ENCODE measurements around the gene CTXN1. TPM values are rescaled to one million over a fixed set of nuclear protein-coding genes. Genes with fewer than 3 reads are reported as not detected.

CTXN1 gene
- total and polyA plus RNA-seq, 2 donors (not counting 3 experiments of a cell fraction or from before 2014, with no cell fraction given), result 16.0 to 27.6 TPM

- Histone ChIP-seq H3K4me3 (replicated peaks in 1 of 3; ENCODE audit: insufficient read depth in 1 of 3, low read depth in 1 of 3, low read length in 3 of 3) (no peak overlapping the region), H3K79me2 (ENCODE audit: control insufficient read depth, insufficient read depth, low read length) (peaks cover 22% of the 10 kb centered on the region), H4K20me1 (replicated peaks; ENCODE audit: control insufficient read depth, extremely low read depth, insufficient read depth, low read length) (no peaks in the 10 kb centered on the region), H3K9me1 (replicated peaks; ENCODE audit: control insufficient read depth, extremely low read depth, insufficient read depth, low read length) (no peaks in the 10 kb centered on the region), H3K9me3 (replicated peaks; ENCODE audit: control insufficient read depth, insufficient read depth, low read length) (no peaks in the 10 kb centered on the region), H3K4me1 (ENCODE audit: control insufficient read depth, extremely low read depth, insufficient read depth, low read length) (peaks cover 9% of the 10 kb centered on the region), H3K27ac (ENCODE audit: insufficient read depth, low read depth, low read length) (no peak overlapping the region), H2AFZ (ENCODE audit: low read depth, low read length) (no peak overlapping the region), H3K27me3 (ENCODE audit: control insufficient read depth in 2 of 2, insufficient read depth in 2 of 2, low read length in 2 of 2) (no peaks in the 10 kb centered on the region), H3K4me2 (ENCODE audit: insufficient read depth, low read length) (no peak overlapping the region), H3K9ac (replicated peaks; ENCODE audit: extremely low read depth, insufficient read depth, low read length) (no peak overlapping the region), H3K36me3 (ENCODE audit: control insufficient read depth in 2 of 2, extremely low read depth in 1 of 2, insufficient read depth in 2 of 2, low read length in 2 of 2) (peaks cover 3 to 16% of the 10 kb centered on the region in 2 experiments)
- POLR2A ChIA-PET, result no interaction called here
- DNase-seq (ENCODE audit: low read depth, low spot score) (no peak), FAIRE-seq (no peak)
- TF ChIP-seq FOS (IDR thresholded peaks at IDR 0.05; ENCODE audit: borderline replicate concordance, insufficient read depth, low read length), result no peak
- no peak for TF ChIP-seq MAX (IDR thresholded peaks at IDR 0.05; ENCODE audit: insufficient read depth, insufficient read length)
- CTCF ChIA-PET, result interaction anchor here (0.9 kb wide), 1 partner anchor 12 kb away, joined by 3 read pairs; no protein-coding TSS in a partner anchor
- BruUV-seq (replicated peaks), result no TSS peak
- intact Hi-C loops (cut with micrococcal nuclease), result no loop called here
- dilution Hi-C loops (cut with MboI; ENCODE audit: extremely low pct_ligation_motif_present, low sequenced_read_pairs), result no loop called here
Observed at GRCh38 chr19:7940841-7941240, 14.9 kb upstream of the CTXN1 start.

GRCh38 chr19:7934766-7935165 is 8.8 kb upstream of the CTXN1 start:
- no peaks in the 10 kb centered on the region for H4K20me1 ChIP-seq (replicated peaks; ENCODE audit: control insufficient read depth, extremely low read depth, insufficient read depth, low read length)
- no peak overlapping the region for H3K4me3 ChIP-seq (replicated peaks in 1 of 3; ENCODE audit: insufficient read depth in 1 of 3, low read depth in 1 of 3, low read length in 3 of 3)
- no peak for TF ChIP-seq MYC (IDR thresholded peaks at IDR 0.05; ENCODE audit: low read depth, low read length)
- no peak for TF ChIP-seq JUN (IDR thresholded peaks at IDR 0.05; ENCODE audit: borderline replicate concordance, insufficient read depth, insufficient read length, low read depth)
- FAIRE-seq (no peak), DNase-seq (ENCODE audit: low read depth, low spot score) (no peak)
- H3K27ac ChIP-seq (ENCODE audit: insufficient read depth, low read depth, low read length), result no peak overlapping the region
- H3K9me3 ChIP-seq (replicated peaks; ENCODE audit: control insufficient read depth, insufficient read depth, low read length), result no peaks in the 10 kb centered on the region
- no peak overlapping the region for H3K9ac ChIP-seq (replicated peaks; ENCODE audit: extremely low read depth, insufficient read depth, low read length)
- peaks cover 10 to 58% of the 10 kb centered on the region in 2 experiments for H3K36me3 ChIP-seq (ENCODE audit: control insufficient read depth in 2 of 2, extremely low read depth in 1 of 2, insufficient read depth in 2 of 2, low read length in 2 of 2)
- dilution Hi-C loops (cut with MboI; ENCODE audit: extremely low pct_ligation_motif_present, low sequenced_read_pairs), result no loop called here
- ChIA-PET POLR2A (no interaction called here), CTCF (interaction anchor here (0.7 kb wide), 1 partner anchor 571 kb away, joined by 4 read pairs; no protein-coding TSS in a partner anchor)
- BruUV-seq (replicated peaks), result no TSS peak
- intact Hi-C loops (cut with micrococcal nuclease), result no loop called here
- no peaks in the 10 kb centered on the region for H3K9me1 ChIP-seq (replicated peaks; ENCODE audit: control insufficient read depth, extremely low read depth, insufficient read depth, low read length)
- H3K4me2 ChIP-seq (ENCODE audit: insufficient read depth, low read length), result no peak overlapping the region
- no peaks in the 10 kb centered on the region for H3K27me3 ChIP-seq (ENCODE audit: control insufficient read depth in 2 of 2, insufficient read depth in 2 of 2, low read length in 2 of 2)
- H3K79me2 ChIP-seq (ENCODE audit: control insufficient read depth, insufficient read depth, low read length), result no peaks in the 10 kb centered on the region
- no peaks in the 10 kb centered on the region for H3K4me1 ChIP-seq (ENCODE audit: control insufficient read depth, extremely low read depth, insufficient read depth, low read length)
- H2AFZ ChIP-seq (ENCODE audit: low read depth, low read length), result no peak overlapping the region
